ENCODE data around the gene SEC16A.

The SEC16A gene

DNA sequence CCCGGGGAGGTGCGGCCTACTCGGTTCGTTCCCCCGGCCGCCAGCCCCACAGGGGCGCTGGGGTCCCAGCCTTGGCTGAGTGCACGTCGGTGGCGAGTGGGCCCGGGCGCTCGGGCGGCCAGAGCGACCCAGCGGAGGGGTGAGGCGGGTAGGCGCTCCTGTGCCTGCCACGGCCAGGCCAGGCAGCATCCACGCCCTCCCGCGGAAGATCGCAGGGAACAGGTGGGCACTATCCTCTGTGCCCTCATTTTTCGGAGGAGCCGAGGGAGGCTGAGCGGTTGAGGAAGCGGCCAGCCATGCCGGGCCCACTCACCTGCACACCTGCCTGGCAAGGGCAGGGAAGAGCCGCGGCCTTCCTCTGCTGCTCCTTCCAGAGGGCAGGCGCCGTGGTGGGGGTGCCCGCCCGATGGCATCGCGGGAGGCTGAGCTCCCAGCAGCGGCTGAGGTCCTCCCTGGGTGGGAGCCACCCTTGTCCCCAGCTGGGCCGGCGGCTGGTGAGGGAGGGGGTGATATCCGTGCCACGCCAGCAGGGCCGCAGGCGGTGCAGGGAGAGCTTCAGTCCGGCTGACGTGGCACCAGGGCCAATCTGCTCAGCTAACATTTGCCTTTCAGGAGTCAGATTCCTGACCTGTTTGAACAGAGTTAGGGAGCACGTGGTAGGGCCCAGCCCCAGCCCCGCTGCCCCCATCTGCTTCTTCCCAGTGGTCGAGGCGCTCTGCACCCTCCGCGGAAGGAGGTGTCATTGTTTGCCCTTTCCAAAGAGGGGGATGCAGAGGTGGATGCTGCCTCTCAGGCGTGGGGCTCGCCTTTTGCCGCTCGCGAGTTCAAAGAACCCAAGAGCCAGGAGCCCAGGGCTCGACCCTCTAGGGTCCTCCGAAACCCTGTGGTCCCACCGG lies 1.6 kb upstream of the SEC16A start:
- DNase-seq, result no peak

DNA sequence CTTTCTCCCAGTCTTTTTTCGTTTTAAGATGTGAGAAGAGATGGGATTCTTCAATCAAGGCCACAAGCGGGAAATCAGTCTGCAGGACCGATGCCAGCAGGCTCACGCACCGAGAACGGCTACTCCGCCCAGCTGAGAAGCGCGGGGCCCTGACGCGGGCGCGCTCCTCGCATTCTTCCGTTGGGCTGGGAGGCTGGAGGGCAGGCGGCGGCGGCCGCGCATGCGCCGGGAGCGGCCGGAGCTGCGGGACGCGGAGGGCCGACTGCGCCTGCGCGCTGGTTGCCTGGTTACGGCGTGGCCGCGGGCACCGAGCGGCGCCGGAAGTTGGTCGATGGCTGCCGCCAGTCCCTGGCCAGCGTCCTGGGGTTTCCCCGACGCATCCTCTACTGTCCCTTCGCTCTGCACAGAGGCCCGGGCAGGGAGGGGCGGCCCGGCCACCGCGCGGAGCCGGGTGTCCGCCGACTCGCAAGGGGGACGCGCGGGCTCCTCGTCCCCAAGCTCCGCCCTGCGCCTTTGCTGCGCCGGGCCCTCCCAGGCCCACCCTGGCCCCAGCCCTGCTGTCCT lies 831 bp upstream of the SEC16A start:
- peak; percentile 78 to 80 for DNase-seq

DNA sequence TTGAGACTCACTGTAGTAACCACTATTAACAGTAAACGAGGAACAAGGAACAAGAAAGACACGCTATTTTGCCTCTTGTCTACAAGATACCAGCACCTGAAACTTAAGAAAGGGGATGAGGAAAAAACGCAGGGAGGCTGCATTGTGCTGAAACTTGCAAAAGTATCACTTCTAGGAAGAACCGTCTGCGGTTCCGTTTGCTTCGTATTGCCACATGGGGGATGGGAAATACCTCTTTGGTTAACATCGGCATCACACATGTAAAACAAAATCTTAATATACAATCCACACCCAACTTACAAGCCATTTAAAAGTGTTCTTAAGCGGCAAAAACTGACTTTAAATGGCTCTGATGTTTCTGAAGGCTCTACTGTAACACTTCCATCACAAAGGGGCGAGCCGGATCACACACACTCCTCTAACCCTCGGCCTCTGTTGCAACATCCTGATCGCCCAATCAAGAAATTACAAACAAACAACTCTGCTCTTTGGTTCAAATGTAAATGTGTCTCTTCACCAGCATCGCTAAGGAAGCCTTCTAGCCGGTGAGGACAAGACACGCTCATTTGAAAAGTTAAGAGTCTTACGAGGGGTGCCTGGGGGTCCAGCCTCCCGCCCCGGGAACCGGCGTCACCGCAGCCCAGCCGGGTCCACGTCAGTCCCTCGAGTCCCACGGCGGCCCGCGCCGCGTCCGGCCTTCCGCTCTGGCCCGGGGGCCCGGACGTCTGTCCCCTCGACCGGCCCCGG lies 621 bp downstream of the SEC16A start:
- DNase-seq, result peak; percentile 50 to 51

DNA sequence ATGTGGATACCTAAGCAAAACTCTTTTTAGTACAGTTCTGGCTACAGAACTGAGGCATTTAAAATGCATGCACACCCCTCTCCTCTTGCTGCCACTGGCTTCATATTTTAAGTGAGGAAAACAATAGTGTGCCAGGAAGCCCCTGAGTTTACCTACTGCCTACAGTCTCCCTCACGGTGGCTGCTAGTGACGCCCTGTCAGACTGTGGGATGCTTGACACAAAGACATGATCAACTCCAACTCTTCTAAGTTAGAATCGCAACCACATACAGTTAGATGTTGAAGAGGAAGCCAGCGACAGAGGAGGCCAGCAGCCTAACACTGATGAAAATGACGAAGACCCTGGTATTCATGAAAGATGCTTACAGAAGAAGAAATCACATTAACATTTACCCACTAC lies 1.3 kb downstream of the SEC16A start:
- DNase-seq, result no peak

DNA sequence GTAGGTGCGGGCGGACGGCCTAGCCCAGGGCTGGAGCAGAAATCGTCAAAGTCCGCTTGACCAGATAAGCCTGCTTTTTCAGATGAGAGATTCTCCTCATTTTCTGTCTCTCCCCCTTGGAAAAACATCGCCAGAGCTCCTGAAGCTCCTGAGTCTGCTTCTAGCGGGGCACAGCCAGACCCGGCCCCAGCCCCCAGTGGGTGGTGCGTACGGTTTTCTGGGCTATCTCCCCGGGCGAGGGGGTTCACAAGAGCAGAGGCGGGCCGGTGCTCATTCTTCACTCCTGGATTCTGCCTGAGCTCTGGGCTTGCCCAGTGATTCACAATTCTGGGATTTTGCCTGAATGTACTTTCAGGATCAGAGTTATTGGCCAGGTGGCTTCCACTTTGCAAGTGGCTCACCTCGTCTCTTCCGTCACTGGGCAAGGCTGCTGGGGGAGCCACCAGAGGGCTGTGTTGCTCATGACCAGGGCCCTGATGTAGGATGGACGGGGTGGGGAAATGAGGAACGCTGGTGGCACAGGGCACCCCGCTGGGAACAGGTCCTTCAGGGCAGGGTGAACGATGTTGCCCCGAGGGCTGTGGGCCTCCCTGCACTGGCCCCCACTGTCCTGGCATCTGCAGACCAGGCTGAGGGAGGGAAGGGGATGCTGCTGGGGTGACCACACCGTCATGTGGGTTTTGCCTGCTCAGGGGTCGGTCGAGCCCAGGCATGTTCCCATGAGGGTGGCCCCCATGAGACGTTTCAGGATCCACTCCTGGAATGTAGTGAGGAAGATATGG lies 6.3 kb downstream of the SEC16A start:
- no peak for DNase-seq

DNA sequence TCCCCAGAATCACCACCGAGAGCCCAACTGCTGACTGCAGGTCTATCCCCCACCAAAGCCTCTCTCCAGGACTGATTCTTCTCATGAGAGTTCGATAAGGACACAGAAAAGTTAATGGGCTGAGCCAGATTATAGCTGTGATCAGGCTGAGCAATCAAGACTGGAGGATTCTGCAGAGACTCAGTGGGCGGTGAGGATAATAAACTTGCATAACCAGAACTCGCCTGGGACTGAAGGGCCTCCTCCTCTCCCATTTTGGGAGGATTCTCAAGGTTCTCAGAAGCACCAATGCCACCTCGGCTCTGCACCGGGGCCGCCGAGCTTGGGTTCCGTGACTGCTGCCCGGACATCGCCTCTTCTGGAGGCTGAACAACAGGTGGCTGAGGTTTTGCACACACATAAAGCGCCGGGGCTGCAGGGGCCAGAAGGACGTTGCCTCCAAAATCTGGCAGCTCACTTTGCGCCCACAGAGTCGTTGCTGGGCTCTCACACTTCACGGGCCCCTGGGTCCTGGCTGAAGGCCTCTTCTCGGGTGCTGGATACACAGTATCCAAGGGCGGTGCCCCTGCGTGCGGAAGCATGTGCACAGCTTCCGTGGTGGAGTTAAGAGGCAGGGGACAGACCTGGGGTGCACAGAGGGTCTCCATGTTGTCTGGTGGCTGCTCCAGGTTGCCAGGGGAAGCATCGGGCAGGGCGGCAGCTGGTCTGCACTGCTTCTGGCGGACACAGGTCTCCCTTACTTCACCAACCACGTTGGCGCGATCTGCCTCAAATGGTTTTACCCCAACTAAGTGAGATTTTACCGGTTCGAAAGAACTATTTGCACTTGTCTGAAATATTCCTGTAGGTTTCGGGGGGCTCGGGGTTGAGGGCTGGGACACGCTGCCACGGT lies 7.6 kb downstream of the SEC16A start:
- no peak for DNase-seq

DNA sequence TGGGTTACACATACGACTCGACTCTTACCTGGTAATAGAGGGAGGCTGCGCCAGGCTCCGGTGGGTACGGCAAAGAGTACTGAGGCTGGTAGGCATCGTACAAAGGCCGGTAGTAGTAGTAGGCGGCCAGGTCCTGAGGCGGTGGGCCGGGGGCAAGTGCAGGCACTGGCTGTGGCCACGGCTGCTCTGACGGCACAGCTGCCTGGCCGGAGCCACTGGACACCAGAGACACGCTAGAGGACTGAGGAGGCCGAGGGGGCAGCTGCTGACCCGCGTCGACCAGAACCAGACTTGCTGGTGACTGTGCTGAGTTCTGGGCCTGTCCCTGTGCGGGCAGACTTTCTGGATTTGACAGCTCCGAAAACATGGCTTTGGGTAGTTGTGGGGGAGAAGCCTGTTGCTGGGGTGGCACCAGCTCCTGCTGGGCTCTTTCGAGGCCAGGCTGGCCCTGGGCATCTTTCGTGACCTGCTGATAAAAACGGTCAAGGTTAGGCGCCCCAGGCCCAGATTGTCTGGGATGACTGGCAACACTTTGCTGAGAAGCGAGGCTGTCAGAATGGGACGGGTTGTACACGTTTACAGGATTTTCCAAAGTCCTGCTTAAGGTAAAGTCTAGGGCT lies 8.7 kb downstream of the SEC16A start:
- DNase-seq, result no peak

DNA sequence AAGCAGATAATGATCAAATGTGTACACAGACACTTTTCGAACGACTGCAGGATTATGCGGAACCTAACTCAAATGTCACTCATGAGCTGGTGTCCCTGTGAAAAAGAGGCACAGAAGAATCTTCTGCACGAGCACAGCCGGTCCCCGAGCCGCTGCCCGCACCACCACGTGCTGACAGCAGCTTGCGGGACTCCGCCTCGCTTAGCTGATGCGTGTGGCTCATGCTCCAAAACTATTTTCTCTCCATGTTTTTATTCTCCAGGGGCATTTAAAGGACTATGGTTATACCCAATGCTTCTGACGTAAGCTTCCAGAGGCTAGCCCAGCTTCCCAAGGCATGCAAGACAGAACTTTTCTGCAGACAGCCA lies 9.5 kb downstream of the SEC16A start:
- no peak for DNase-seq

DNA sequence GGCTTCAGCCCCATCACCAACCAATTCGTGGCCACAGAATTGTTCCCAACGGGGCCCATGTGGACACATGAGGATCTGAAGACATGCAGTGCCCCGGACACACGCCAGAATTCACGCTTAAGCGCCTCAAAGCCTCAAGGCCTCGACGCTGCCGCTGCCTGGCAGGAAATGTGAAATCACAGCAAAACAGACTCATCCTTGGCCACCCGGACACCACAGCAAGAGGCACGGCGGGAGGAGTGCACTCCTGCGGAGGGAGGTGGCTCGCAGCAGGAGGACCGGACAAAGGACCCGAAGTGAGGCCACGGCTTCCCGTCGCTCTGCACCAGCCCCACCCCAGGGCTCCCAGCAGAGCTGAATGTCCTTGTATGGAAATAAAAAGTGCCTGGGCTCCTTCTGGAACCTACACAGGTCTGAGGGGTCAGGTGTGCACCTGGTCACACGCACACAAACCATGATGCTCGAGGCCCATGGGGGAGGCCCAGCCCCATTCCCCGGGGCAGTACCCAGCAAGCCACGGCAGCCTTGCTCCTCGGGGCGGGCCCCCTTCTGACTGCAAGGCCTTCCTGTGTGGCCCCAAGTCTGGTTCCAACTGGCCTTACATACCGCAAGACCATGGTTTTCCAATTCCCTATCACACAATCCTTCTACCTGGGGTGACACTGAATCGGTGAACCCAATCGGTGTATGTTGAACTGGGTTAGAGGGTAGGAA lies 10.0 kb downstream of the SEC16A start:
- no peak for DNase-seq

DNA sequence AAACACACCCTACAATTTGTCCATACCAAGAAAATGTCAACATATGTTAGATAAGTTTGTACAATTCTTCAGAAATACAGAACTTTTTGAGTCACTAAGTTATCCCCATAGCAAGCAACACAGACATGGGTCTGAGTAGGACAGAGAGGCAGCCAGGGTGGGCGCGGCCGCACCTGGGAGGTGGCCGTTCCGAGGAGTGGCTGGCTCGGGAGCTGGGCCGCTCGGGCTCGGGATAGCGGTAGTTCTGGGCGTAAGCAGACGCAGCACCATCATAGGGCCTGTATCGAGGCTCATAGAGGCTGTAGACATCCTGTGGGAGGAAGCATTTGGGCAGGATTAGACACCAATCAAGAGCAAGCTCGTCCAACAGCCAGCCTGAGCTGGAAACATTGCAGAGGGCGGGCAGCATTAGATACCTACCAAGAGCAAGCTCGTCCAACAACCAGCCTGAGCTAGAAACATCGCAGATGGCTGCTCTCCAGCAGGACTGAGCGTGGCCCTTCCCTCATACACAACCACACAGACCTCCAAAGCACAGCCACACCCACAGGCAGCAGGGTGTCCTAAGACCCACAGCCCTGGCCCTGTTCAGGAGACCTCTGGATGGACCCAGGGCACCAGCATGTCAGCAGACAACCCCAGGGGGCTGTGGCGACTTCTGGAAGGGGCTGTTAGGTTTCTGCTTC lies 10.9 kb downstream of the SEC16A start:
- no peak for DNase-seq

DNA sequence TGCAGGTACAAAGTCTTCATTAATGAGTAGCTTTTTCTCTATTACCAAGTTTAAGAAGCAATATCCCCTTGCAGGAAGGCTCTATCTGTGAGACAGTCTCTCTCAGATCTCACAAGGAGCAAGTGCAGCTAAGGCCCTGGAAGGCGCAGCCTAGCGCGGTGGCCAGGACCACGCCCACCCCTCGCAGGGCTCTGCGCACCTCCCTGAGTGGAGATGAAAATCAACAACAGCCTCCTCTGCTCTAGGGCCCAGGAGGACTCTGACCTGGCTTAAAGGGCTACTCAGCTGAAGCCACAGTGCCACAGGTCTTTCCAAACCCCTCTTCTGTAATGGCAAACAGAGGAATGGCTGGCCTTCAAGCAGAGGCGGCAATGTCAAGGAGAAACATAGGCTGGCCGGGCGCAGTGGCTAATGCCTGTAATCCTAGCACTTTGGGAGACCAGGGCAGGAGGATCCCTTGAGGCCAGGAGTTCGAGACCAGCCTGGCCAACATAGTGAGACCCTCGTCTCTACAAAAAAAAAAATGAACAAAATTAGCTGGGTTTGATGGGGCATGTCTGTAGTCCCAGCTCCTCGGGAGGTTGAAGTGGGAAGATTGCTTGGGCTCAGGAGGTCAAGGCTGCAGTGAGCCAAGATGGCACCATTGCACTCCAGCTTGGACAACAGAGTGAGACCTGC lies 11.9 kb downstream of the SEC16A start:
- no peak for DNase-seq

DNA sequence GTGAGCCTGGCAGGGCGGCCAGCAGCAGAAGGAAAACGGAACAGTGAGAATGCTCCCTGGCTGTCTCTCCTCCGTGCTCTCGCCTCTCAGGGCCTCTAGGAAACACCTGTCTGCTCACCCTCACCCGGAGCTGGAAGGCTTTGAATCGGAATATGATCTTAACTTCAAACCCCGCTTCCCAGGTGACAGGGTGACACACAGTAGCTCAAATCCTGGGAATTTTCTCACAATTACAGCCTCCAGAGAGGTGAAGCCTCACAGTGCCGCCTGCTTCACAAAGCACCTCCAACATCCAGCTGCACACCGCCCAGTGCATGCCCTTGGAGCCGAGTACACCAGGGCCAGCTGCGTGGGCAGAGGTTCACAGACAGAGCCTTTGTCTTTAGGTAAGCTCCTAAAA lies 12.5 kb downstream of the SEC16A start:
- no peak for DNase-seq

DNA sequence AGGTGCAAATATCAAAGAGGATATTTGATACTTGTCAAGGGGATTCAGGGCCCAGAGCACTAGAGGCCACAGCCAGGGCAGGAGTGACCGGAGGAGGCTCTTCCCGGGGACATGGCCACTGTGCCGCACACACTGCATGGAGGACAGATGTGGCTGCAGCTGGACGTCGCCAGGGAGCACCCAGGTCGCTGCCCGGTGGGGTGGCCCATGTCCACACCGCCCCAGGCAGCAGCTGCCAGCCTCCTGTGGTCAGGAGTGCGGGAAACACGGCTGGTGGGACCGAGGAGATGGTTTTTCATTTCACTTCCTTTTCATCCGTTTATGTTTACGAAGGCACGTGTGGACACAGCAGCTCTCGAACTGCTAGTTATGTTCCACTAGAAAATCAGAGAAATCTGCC lies 15.1 kb downstream of the SEC16A start:
- DNase-seq, result no peak

DNA sequence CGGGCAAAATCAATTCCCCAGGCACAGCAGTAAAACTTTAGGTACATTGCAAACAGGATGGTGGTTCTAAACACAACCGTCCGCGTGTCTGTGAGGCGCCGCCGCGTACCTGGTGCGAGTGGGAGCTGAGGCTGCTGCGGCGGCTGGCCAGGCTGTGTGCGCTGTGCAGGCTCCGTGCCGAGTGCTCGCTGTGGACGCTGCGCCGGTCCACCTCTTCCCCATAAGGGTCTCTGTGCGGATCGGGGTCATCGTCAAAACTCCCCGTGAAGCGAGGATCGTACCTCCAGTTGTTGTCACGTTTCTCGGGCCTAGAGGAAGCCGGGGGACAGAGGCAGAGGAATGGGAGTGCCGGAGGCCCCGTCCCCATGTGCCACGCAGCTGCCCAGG lies 16.7 kb downstream of the SEC16A start:
- no peak for DNase-seq

DNA sequence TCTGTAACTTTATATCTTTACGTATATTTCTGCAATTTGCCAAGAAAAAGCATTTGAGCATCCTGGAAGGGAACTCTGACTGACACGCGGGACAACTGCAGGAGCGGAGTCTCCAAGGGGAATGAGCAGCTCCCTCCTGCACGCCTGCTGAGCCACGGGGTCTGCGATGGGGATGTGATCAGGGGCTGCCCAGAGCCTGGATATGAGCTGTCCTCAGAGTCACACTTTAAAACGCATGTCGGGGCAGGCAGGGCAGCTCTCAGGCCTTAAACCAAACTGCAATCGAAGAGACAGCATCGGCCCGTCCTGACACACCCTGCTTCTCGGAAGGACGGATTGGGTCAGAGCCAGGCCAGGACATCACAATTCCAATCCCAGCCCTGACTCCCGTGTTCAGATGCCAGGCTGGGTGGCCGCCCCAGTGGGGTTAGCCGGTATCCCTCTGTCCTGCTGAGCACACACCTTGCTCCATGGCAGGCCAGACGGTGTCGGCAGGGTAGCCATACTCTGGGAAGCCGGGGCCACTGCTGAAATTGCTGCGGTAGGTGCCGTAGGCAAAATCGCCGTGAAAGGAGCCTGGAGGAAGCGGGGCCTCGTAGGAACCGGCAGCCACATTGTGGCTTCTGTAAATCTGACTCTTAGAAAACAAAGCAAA lies 17.2 kb downstream of the SEC16A start:
- no peak for DNase-seq

DNA sequence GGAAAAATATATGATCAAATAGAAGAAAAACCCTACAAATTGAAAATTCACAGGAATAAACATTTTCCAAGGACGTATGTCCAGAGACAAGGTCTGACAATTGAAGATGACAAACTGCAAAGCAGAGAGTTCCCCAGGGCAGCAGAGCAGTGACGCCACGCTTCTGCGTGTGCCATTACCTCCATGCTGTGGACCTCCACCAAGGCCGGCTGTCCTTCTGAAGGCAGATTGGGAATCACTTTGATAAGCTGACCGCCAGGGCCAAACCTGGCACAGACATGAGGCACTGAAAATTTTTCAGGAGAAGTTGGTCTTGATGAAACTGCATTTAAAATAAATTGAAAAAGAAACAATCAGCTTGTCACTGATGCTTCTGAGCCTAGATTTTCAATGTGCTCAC lies 18.6 kb downstream of the SEC16A start:
- no peak for DNase-seq

DNA sequence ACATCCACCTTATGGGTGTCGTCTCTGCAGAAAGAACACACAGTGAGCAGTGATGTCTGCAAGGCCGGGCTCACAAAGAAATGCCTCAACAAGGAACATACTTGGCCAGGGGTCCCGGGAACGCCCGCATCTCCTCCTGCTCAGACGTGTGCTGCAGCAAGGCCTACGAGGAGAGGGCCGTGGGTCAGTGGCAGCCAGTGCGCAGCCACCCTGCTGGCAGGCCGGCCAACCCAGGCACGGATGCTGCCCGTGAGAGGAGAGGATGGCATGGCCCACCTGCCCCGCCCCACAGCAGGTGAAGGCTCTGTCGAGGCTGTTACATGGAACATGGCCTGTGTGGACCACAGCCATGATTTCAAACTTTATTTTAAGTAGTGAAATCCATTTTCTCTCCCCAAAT lies 19.3 kb downstream of the SEC16A start:
- DNase-seq, result no peak

DNA sequence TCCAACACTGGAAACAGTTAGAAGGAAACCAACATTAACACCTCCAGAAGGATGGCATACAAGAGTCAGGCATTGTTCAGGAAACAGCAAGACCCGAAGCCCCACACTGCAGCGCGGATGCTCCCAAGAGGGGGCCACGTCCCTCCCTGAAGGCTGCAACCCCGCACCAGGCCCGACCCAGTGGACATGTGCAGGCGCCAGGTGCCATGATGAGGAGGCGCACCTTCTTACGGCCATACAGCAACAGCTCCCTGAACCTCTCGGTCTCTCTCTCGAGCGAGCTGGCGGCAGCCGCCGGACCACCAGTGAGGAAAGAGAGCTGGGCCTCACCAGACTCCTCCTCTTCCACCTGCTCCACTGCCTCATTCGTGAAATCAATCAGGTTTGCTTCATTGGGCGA lies 20.2 kb downstream of the SEC16A start:
- no peak for DNase-seq

DNA sequence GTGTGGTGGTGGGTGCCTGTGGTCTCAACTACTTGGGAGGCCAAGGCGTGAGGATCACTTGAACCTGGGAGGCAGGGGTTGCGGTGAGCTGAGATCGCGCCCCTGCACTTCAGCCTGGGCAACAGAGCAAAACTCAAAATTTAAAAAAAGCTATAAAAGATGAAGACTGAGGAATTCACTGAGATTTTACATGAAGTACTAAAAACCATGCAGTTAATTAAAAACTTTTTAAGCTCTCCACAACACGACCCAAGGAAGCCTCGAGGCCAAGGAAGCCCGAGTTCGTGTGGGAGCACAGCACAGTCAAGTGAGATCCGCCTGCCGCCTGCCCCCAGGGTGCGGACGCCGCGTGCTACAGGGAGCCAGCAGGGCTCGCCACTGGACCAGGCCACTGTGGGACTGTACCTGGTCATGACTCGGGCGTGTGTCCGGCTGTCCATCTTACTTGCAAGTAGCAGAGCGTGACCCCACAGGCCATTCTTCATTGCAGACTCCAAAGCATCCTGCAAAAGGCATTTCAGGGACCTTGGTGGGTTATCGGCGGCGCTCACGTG lies 22.0 kb downstream of the SEC16A start:
- no peak for DNase-seq
